ENCODE data around the gene CFAP97. TPM values are rescaled to one million over a fixed set of nuclear protein-coding genes. Genes with fewer than 3 reads are reported as not detected.

Gene CFAP97
- total and polyA plus RNA-seq, 11 donors = 2.0 to 22.7 (median 12.4) TPM

- peaks cover 0 to 7% (median 0%) of the 10 kb centered on the region in 9 donors for H3K27me3 ChIP-seq
- ATAC-seq (no peak), DNase-seq (no peak)
- H3K27ac ChIP-seq = no peak overlapping the region
- H3K4me3 ChIP-seq = no peak overlapping the region
- intact Hi-C loops (cut with DNase I) = loop anchor here in 8 of 10 donors (5.0 to 10.0 kb wide), 8 partner anchors 33 to 381 kb away; partner anchors contain the start of genes ANKRD37 (in 4 of the 8) and LRP2BP (in 4 of the 8)
- peaks cover 0 to 36% (median 20%) of the 10 kb centered on the region in 12 donors for H3K4me1 ChIP-seq
- TF ChIP-seq CTCF (IDR thresholded peaks at IDR 0.05) (no peak), POLR2A (IDR thresholded peaks at IDR 0.05) (no peak)
- H3K9me3 ChIP-seq = no peaks in the 10 kb centered on the region
- no peaks in the 10 kb centered on the region for H3K36me3 ChIP-seq
- WGBS, 4 donors = 93 to 99% (median 94%) methylated on average over 4 of the region's 4 CpGs
Measured at GRCh38 chr4:185213877-185214276, 10.1 kb upstream of the CFAP97 start.

GRCh38 chr4:185212581-185212980, 8.8 kb upstream of the CFAP97 start:
- no peak overlapping the region for H3K4me3 ChIP-seq
- 95 to 97% (median 96%) methylated on average over 4 of the region's 4 CpGs for WGBS, 4 donors
- no peak overlapping the region for H3K27ac ChIP-seq
- TF ChIP-seq CTCF (IDR thresholded peaks at IDR 0.05) (no peak), POLR2A (IDR thresholded peaks at IDR 0.05) (no peak)
- H3K36me3 ChIP-seq = no peaks in the 10 kb centered on the region
- H3K27me3 ChIP-seq = peaks cover 0 to 7% (median 0%) of the 10 kb centered on the region in 9 donors
- H3K4me1 ChIP-seq = peaks cover 0 to 38% (median 21%) of the 10 kb centered on the region in 12 donors
- DNase-seq (no peak), ATAC-seq (no peak)
- H3K9me3 ChIP-seq = no peaks in the 10 kb centered on the region
- intact Hi-C loops (cut with DNase I) = loop anchor here in 8 of 10 donors (5.0 to 10.0 kb wide), 8 partner anchors 35 to 382 kb away; partner anchors contain the start of genes ANKRD37 (in 4 of the 8) and LRP2BP (in 4 of the 8)

GRCh38 chr4:185211641-185212040, 7.8 kb upstream of the CFAP97 start:
- 66 to 73% (median 69%) methylated on average over 2 of the region's 2 CpGs for WGBS, 4 donors
- H3K9me3 ChIP-seq = no peaks in the 10 kb centered on the region
- no peak for TF ChIP-seq POLR2A (IDR thresholded peaks at IDR 0.05)
- no peak for TF ChIP-seq CTCF (IDR thresholded peaks at IDR 0.05)
- ATAC-seq (no peak), DNase-seq (no peak)
- H3K27ac ChIP-seq = peak overlapping the region in 1 of 12 donors; percentile 92
- no peaks in the 10 kb centered on the region for H3K36me3 ChIP-seq
- peak overlapping the region in 2 of 12 donors; percentile 80 to 82 for H3K4me3 ChIP-seq
- peaks cover 0 to 7% (median 0%) of the 10 kb centered on the region in 9 donors for H3K27me3 ChIP-seq
- intact Hi-C loops (cut with DNase I) = loop anchor here in 8 of 10 donors (2.0 to 10.0 kb wide), 9 partner anchors 36 to 383 kb away; partner anchors contain the start of genes LRP2BP (in 5 of the 8) and ANKRD37 (in 4 of the 8)
- peaks cover 0 to 31% (median 16%) of the 10 kb centered on the region in 12 donors for H3K4me1 ChIP-seq

GRCh38 chr4:185211035-185211434, 7.2 kb upstream of the CFAP97 start:
- Histone ChIP-seq H3K27me3 (peaks cover 0 to 7% (median 0%) of the 10 kb centered on the region in 9 donors), H3K4me3 (peak overlapping the region; percentile 58 to 83 (median 70)), H3K27ac (peak overlapping the region in 10 of 12 donors; percentile 78 to 92 (median 86)), H3K9me3 (no peaks in the 10 kb centered on the region), H3K4me1 (peaks cover 0 to 31% (median 16%) of the 10 kb centered on the region in 12 donors), H3K36me3 (no peaks in the 10 kb centered on the region)
- no peak for DNase-seq
- 52 to 61% (median 56%) methylated on average over 5 of the region's 5 CpGs for WGBS, 4 donors
- ATAC-seq = no peak
- intact Hi-C loops (cut with DNase I) = loop anchor here in 8 of 10 donors (2.0 to 10.0 kb wide), 9 partner anchors 36 to 384 kb away; partner anchors contain the start of genes LRP2BP (in 5 of the 8) and ANKRD37 (in 4 of the 8)
- no peak for TF ChIP-seq CTCF (IDR thresholded peaks at IDR 0.05)
- TF ChIP-seq POLR2A (IDR thresholded peaks at IDR 0.05) = no peak
